Transverse colon (tissue), 4 donors: ENCODE measurements around the gene JDP2.

ENCODE experiments used
- CTCF ChIP-seq, 5 experiments: fragments of 200-600 bp in 3 of 5; fragments of 450-650 bp in 2 of 5; sonication (generic) in 3 of 5; IDR thresholded peaks; 1 replicate in 2 of 5; 2 replicates in 3 of 5; pipeline ENCODE4 v1.5.1; 2016 to 2017; ENCODE audit warnings: antibody characterized with exemption in 5 of 5, inconsistent platforms in 3 of 5, mild to moderate bottlenecking in 2 of 5, moderate library complexity in 1 of 5
- POLR2A ChIP-seq: fragments of 450-650 bp; IDR thresholded peaks from one replicate; pipeline ENCODE4 v1.6.1; 2016; ENCODE audit warnings: antibody characterized with exemption, mild to moderate bottlenecking, moderate library complexity
- POLR2AphosphoS5 ChIP-seq, 3 donors: sonication (generic); formaldehyde crosslinking; IDR thresholded peaks; one replicate each; pipeline ENCODE4 v1.6.1; 2016; ENCODE audit warnings: antibody characterized with exemption in 3 of 3

GRCh38 chr14:75442642-75443041 lies 14.8 kb downstream of the JDP2 start:
- no peak for TF ChIP-seq POLR2AphosphoS5 (IDR thresholded peaks at IDR 0.05)
- no peak for TF ChIP-seq CTCF (IDR thresholded peaks at IDR 0.05)
- no peak for TF ChIP-seq POLR2A
